H9 (cell line): Measurements from ENCODE around the gene GFI1B. TPM values are rescaled to one million over a fixed set of nuclear protein-coding genes. Genes with fewer than 3 reads are reported as not detected.
A peak's percentile ranks its signal among the peaks of the same experiment; 100 is the strongest.

Experiments
- DNase-seq: peaks from one replicate; pipeline ENCODE4 v3.0.0-alpha.2; 2017
- H2AFZ ChIP-seq: one replicate; pipeline ENCODE4 v1.6.1; 2013; ENCODE audit warnings: mild to moderate bottlenecking, low read length, control low read depth, moderate library complexity
- H2AK5ac ChIP-seq: 2 replicates; pipeline ENCODE4 v1.6.1; 2013; ENCODE audit warnings: low read length, control low read depth, mixed read lengths; ENCODE audit not compliant: insufficient read length
- H2BK120ac ChIP-seq: one replicate; pipeline ENCODE4 v1.6.1; 2013; ENCODE audit warnings: low read depth, mild to moderate bottlenecking, low read length, control low read depth, inconsistent platforms; ENCODE audit not compliant: poor library complexity, severe bottlenecking
- H2BK12ac ChIP-seq: 2 replicates; pipeline ENCODE4 v1.6.1; 2013; ENCODE audit warnings: low read length, control low read depth, mixed read lengths, low read depth; ENCODE audit not compliant: insufficient read length
- H2BK15ac ChIP-seq: 2 replicates; pipeline ENCODE4 v1.6.1; 2013; ENCODE audit warnings: low read depth, low read length, control low read depth
- H2BK20ac ChIP-seq: one replicate; pipeline ENCODE4 v1.6.1; 2013; ENCODE audit warnings: low read depth, mild to moderate bottlenecking, low read length, control low read depth, inconsistent platforms; ENCODE audit not compliant: poor library complexity, severe bottlenecking
- H2BK5ac ChIP-seq: 2 replicates; pipeline ENCODE4 v1.6.1; 2013; ENCODE audit warnings: low read length, control low read depth, mixed read lengths; ENCODE audit not compliant: insufficient read length
- H3K14ac ChIP-seq: 2 replicates; pipeline ENCODE4 v1.6.1; 2013; ENCODE audit warnings: low read length, control low read depth; ENCODE audit not compliant: insufficient read depth
- H3K18ac ChIP-seq: 2 replicates; pipeline ENCODE4 v1.6.1; 2013; ENCODE audit warnings: low read depth, mild to moderate bottlenecking, mixed read lengths, low read length, control low read depth; ENCODE audit not compliant: insufficient read length
- H3K23ac ChIP-seq: 2 replicates; pipeline ENCODE4 v1.6.1; 2013; ENCODE audit warnings: low read length, control low read depth, mixed read lengths, low read depth; ENCODE audit not compliant: insufficient read length
- H3K23me2 ChIP-seq: 2 replicates; pipeline ENCODE4 v1.6.1; 2013; ENCODE audit warnings: low read depth, mild to moderate bottlenecking, mixed read lengths, low read length, control low read depth; ENCODE audit not compliant: insufficient read length, poor library complexity, severe bottlenecking
- H3K27ac ChIP-seq: 2 replicates; pipeline ENCODE4 v1.5.1; 2013; ENCODE audit warnings: low read length, control low read depth, mixed read lengths, low read depth; ENCODE audit not compliant: insufficient read length
- H3K27me3 ChIP-seq: 2 replicates; pipeline ENCODE4 v1.6.1; 2013; ENCODE audit warnings: low read length, control low read depth, inconsistent platforms; ENCODE audit not compliant: insufficient read depth
- H3K4ac ChIP-seq: 2 replicates; pipeline ENCODE4 v1.6.1; 2013; ENCODE audit warnings: low read depth, mild to moderate bottlenecking, control low read depth, inconsistent platforms, low read length, moderate library complexity
- H3K4me1 ChIP-seq: 2 replicates; pipeline ENCODE4 v1.6.1; 2013; ENCODE audit warnings: low read length, control low read depth, inconsistent platforms; ENCODE audit not compliant: insufficient read depth
- H3K4me2 ChIP-seq: 2 replicates; pipeline ENCODE4 v1.6.1; 2013; ENCODE audit warnings: low read length, control low read depth, mixed read lengths; ENCODE audit not compliant: insufficient read length, insufficient read depth
- H3K56ac ChIP-seq: 2 replicates; pipeline ENCODE4 v1.6.1; 2013; ENCODE audit warnings: low read depth, mild to moderate bottlenecking, mixed read lengths, low read length, control low read depth; ENCODE audit not compliant: insufficient read length
- H3K79me1 ChIP-seq: 2 replicates; pipeline ENCODE4 v1.6.1; 2013; ENCODE audit warnings: low read depth, mild to moderate bottlenecking, moderate library complexity, low read length, control low read depth, inconsistent platforms; ENCODE audit not compliant: insufficient read depth, poor library complexity, severe bottlenecking
- H3K79me2 ChIP-seq: 2 replicates; pipeline ENCODE4 v1.6.1; 2013; ENCODE audit warnings: low read length, control low read depth, inconsistent platforms; ENCODE audit not compliant: insufficient read depth
- H3K9ac ChIP-seq: 2 replicates; pipeline ENCODE4 v1.6.1; 2013; ENCODE audit warnings: low read length, control low read depth, mixed read lengths; ENCODE audit not compliant: insufficient read length; ENCODE audit errors: extremely low read depth
- H3K9me3 ChIP-seq: one replicate; pipeline ENCODE4 v1.6.1; 2013; ENCODE audit warnings: low read depth, low read length, inconsistent platforms; ENCODE audit not compliant: control insufficient read depth
- H3T11ph ChIP-seq: one replicate; pipeline ENCODE4 v1.6.1; 2013; ENCODE audit warnings: mild to moderate bottlenecking, low read length, control low read depth, inconsistent platforms
- H4K20me1 ChIP-seq: one replicate; pipeline ENCODE4 v1.6.1; 2013; ENCODE audit not compliant: control insufficient read depth, insufficient read length, insufficient read depth
- H4K5ac ChIP-seq: 2 replicates; pipeline ENCODE4 v1.6.1; 2013; ENCODE audit warnings: low read depth, mild to moderate bottlenecking, mixed read lengths, low read length, control low read depth; ENCODE audit not compliant: insufficient read length
- H4K8ac ChIP-seq: replicated peaks from 2 replicates; pipeline ENCODE4 v1.6.1; 2013; ENCODE audit warnings: low read length, control low read depth, mixed read lengths, low read depth; ENCODE audit not compliant: insufficient read length
- H4K91ac ChIP-seq: 2 replicates; pipeline ENCODE4 v1.6.1; 2013; ENCODE audit warnings: low read depth, mild to moderate bottlenecking, moderate library complexity, mixed read lengths, low read length, control low read depth; ENCODE audit not compliant: insufficient read length
- H3K27ac Mint-ChIP-seq, 3 experiments: 2 replicates in 2 of 3; 3 replicates in 1 of 3; pipeline ENCODE4 v1.8.0; 2020 to 2021; ENCODE audit warnings: mixed read lengths in 3 of 3, mild to moderate bottlenecking in 1 of 3, moderate library complexity in 1 of 3
- H3K27me3 Mint-ChIP-seq: 2 replicates; pipeline ENCODE4 v1.8.0; 2021; ENCODE audit warnings: low read depth, mild to moderate bottlenecking, moderate library complexity, mixed read lengths
- H3K36me3 Mint-ChIP-seq, 3 experiments: 2 replicates in 2 of 3; 3 replicates in 1 of 3; pipeline ENCODE4 v1.8.0; 2020 to 2021; ENCODE audit warnings: low read depth in 3 of 3, mixed read lengths in 3 of 3; ENCODE audit not compliant: insufficient read depth in 1 of 3
- H3K4me1 Mint-ChIP-seq, 2 experiments: 2 replicates each; pipeline ENCODE4 v1.8.0; 2020; ENCODE audit warnings: mixed read lengths in 2 of 2
- H3K4me3 Mint-ChIP-seq, 2 experiments: 2 replicates in 1 of 2; 3 replicates in 1 of 2; pipeline ENCODE4 v1.8.0; 2020 to 2021; ENCODE audit warnings: mild to moderate bottlenecking in 2 of 2, mixed read lengths in 2 of 2, moderate library complexity in 1 of 2
- H3K9me3 Mint-ChIP-seq, 2 experiments: 2 replicates in 1 of 2; 3 replicates in 1 of 2; pipeline ENCODE4 v1.8.0; 2020; ENCODE audit warnings: mild to moderate bottlenecking in 2 of 2, mixed read lengths in 2 of 2, moderate library complexity in 1 of 2
- WGBS: extraction: QIAGEN DNeasy Blood & Tissue Kit; methylation state at CpG from one replicate; pipeline ENCODE4 v1.1.7; 2013; ENCODE audit warnings: missing lambda C conversion rate, low lambda C conversion rate, mixed read lengths; ENCODE audit not compliant: insufficient read length; ENCODE audit errors: extremely low coverage; 5-methylcytosine and 5-hydroxymethylcytosine counted together
- total RNA-seq: library from RNA; stranded (reverse); gene quantifications from 2 replicates; pipeline ENCODE4 v1.2.1, GENCODE V29; 2021
- TF ChIP-seq, protein P1 (sequence below): fragments of 200-600 bp; sonication (generic); conservative IDR thresholded peaks from 3 replicates; pipeline ENCODE4 v1.8.0; 2021; ENCODE audit warnings: antibody characterized with exemption, mild to moderate bottlenecking

GFI1B gene
- total RNA-seq, 1 experiment from 2014 or later = not detected

GRCh38 chr9:133030317-133031129, 52.0 kb downstream of the GFI1B start, which contains the start of gene GTF3C5:
Gene GTF3C5, plus strand, starts transcription at chr9:133030997. Its CDS starts 15 bp downstream, at chr9:133031012.
- Mint-ChIP-seq H3K27ac (peak within 1 kb of the TSS; percentile 99 to 100 (median 100)), H3K9me3 (peaks cover 2 to 6% of the 10 kb centered on the region in 2 experiments; a peak in 3 of 5 replicates), H3K36me3 (peaks cover 5 to 12% (median 8%) of the 10 kb centered on the region in 3 experiments; a peak in 5 of 7 replicates), H3K27me3 (peaks cover 17% of the 10 kb centered on the region), H3K4me3 (peak within 1 kb of the TSS; percentile 93 to 99), H3K4me1 (peaks cover 17 to 18% of the 10 kb centered on the region in 2 experiments)
- Histone ChIP-seq H3K23ac (no peak within 1 kb of the TSS), H3K27ac (no peak within 1 kb of the TSS), H3K79me1 (peaks cover 2% of the 10 kb centered on the region), H3K79me2 (peaks cover 25% of the 10 kb centered on the region; the same call in 1 of the 2 replicates), H4K5ac (no peak within 1 kb of the TSS), H3K18ac (peak within 1 kb of the TSS; percentile 74), H3K4ac (no peak within 1 kb of the TSS), H2BK20ac (no peak within 1 kb of the TSS), H3K27me3 (no peaks in the 10 kb centered on the region), H3K4me2 (peak within 1 kb of the TSS; percentile 63), H3K56ac (no peak within 1 kb of the TSS), H2BK120ac (no peak within 1 kb of the TSS), H3K9ac (peak within 1 kb of the TSS; percentile 90), H3K23me2 (peaks cover 4% of the 10 kb centered on the region), H2BK15ac (no peak within 1 kb of the TSS), H4K20me1 (no peaks in the 10 kb centered on the region), H2AK5ac (no peak within 1 kb of the TSS), H4K8ac (no peak within 1 kb of the TSS), H3K14ac (peak within 1 kb of the TSS; percentile 84), H3K4me1 (no peaks in the 10 kb centered on the region; the same call in 1 of the 2 replicates), H4K91ac (no peak within 1 kb of the TSS), H2BK5ac (no peak within 1 kb of the TSS), H3K9me3 (no peaks in the 10 kb centered on the region), H3T11ph (no peak within 1 kb of the TSS), H2AFZ (no peak within 1 kb of the TSS), H2BK12ac (no peak within 1 kb of the TSS)
- DNase-seq = peak; percentile 96
- TF ChIP-seq, protein P1, sequence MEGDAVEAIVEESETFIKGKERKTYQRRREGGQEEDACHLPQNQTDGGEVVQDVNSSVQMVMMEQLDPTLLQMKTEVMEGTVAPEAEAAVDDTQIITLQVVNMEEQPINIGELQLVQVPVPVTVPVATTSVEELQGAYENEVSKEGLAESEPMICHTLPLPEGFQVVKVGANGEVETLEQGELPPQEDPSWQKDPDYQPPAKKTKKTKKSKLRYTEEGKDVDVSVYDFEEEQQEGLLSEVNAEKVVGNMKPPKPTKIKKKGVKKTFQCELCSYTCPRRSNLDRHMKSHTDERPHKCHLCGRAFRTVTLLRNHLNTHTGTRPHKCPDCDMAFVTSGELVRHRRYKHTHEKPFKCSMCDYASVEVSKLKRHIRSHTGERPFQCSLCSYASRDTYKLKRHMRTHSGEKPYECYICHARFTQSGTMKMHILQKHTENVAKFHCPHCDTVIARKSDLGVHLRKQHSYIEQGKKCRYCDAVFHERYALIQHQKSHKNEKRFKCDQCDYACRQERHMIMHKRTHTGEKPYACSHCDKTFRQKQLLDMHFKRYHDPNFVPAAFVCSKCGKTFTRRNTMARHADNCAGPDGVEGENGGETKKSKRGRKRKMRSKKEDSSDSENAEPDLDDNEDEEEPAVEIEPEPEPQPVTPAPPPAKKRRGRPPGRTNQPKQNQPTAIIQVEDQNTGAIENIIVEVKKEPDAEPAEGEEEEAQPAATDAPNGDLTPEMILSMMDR = no peak
- no CpG with 5 or more reads among the region's 63 CpGs for WGBS
